Ovary (tissue), 3 donors: Measurements from ENCODE around the gene SMAD3.

ENCODE experiments used
- EP300 ChIP-seq: sonication (generic); formaldehyde crosslinking; IDR thresholded peaks from one replicate; pipeline ENCODE4 v1.6.1; 2017; ENCODE audit warnings: antibody characterized with exemption
- POLR2A ChIP-seq: fragments of 450-650 bp; IDR thresholded peaks from one replicate; pipeline ENCODE4 v1.6.1; 2017; ENCODE audit warnings: antibody characterized with exemption, mild to moderate bottlenecking, moderate library complexity
- TF ChIP-seq, protein P1 (sequence below), 3 donors: fragments of 450-650 bp in 2 of 3; fragments of 200-600 bp in 1 of 3; IDR thresholded peaks; one replicate each; pipeline versions ENCODE4 v1.5.1 to v1.8.0; 2016 to 2022; ENCODE audit warnings: antibody characterized with exemption in 3 of 3, mild to moderate bottlenecking in 1 of 3
- donor health status: DM: no; HTN: no; CAD: no.

DNA sequence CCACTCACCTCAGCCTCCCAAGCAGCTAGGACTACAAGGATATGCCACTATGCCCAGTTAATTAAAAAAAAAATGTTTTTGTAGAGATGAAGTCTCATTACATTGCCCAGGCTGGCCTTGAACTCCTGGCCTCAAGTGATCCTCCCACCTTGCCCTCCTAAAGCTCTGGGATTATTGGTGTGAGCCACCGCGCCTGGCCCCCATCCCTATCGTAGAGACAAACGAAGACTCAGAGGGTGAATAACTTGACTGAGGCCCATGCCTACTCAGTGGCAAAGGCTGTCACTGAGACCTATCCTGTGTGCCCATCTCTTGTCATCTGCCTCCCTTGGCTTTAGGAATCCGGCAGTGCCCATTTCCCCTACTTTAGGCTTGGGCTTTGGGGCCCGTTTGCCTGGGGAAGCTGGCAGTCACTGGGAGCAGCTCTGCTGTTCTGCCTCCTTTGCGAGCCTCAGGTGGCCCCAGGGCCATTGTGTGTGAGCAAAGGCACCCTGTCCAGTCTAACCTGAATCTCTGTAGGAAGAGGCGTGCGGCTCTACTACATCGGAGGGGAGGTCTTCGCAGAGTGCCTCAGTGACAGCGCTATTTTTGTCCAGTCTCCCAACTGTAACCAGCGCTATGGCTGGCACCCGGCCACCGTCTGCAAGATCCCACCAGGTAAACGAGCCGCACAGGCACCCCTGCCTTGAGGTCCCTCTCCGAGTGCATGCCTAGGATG, 119.0 kb downstream of the SMAD3 start:
- TF ChIP-seq, protein P1, sequence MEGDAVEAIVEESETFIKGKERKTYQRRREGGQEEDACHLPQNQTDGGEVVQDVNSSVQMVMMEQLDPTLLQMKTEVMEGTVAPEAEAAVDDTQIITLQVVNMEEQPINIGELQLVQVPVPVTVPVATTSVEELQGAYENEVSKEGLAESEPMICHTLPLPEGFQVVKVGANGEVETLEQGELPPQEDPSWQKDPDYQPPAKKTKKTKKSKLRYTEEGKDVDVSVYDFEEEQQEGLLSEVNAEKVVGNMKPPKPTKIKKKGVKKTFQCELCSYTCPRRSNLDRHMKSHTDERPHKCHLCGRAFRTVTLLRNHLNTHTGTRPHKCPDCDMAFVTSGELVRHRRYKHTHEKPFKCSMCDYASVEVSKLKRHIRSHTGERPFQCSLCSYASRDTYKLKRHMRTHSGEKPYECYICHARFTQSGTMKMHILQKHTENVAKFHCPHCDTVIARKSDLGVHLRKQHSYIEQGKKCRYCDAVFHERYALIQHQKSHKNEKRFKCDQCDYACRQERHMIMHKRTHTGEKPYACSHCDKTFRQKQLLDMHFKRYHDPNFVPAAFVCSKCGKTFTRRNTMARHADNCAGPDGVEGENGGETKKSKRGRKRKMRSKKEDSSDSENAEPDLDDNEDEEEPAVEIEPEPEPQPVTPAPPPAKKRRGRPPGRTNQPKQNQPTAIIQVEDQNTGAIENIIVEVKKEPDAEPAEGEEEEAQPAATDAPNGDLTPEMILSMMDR (IDR thresholded peaks at IDR 0.05): no peak
- TF ChIP-seq EP300 (no peak), POLR2A (no peak)
